ENCODE measurements around the gene ZPR1.

ZPR1 gene

DNA sequence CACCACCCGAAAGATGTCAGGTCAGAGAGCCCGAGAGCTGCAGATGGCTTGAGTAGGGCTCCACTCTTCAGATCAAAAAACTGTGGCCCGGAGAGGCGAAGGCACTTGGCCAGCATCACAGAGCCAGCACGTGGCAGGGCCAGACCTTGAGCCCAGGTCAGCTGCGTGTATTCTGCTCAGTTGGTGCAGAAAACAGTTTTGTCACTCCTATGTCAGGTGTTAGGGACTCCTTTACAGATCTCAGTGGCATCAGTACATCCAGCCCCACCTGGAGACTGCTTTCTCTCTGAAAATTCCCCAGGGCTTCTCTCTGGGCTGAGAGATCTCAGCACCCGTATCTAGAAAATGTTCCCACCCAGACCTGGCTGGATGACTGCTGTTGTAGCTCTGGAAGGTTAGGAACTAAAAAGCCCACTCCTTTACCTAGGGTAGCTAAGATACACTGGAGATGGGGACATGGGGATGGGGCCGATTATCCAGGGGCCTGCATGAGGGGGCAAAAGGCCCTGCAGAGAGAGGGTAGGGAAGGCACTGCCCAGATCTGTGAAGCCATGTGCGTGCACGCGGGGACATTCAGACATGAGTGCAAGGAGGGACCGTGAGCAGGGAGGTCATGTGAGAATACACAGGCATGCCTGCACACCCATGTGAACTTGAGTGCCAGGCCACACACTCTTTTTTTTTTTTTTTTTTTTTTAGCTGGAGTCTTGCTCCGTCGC, 46.2 kb upstream of the ZPR1 start:
- TF ChIP-seq, protein P1, sequence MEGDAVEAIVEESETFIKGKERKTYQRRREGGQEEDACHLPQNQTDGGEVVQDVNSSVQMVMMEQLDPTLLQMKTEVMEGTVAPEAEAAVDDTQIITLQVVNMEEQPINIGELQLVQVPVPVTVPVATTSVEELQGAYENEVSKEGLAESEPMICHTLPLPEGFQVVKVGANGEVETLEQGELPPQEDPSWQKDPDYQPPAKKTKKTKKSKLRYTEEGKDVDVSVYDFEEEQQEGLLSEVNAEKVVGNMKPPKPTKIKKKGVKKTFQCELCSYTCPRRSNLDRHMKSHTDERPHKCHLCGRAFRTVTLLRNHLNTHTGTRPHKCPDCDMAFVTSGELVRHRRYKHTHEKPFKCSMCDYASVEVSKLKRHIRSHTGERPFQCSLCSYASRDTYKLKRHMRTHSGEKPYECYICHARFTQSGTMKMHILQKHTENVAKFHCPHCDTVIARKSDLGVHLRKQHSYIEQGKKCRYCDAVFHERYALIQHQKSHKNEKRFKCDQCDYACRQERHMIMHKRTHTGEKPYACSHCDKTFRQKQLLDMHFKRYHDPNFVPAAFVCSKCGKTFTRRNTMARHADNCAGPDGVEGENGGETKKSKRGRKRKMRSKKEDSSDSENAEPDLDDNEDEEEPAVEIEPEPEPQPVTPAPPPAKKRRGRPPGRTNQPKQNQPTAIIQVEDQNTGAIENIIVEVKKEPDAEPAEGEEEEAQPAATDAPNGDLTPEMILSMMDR (IDR thresholded peaks at IDR 0.05; ENCODE audit: poor library complexity, severe bottlenecking) = no peak
- no peak for ATAC-seq (ENCODE audit: low read depth)
- Histone ChIP-seq H3K4me1 (ENCODE audit: insufficient read depth, poor library complexity, severe bottlenecking) (no peaks in the 10 kb centered on the region), H3K4me3 (ENCODE audit: severe bottlenecking) (no peak overlapping the region), H3K9me3 (ENCODE audit: severe bottlenecking) (no peaks in the 10 kb centered on the region), H3K27ac (ENCODE audit: poor library complexity, severe bottlenecking) (no peak overlapping the region), H3K36me3 (ENCODE audit: low read depth) (no peaks in the 10 kb centered on the region), H3K27me3 (ENCODE audit: insufficient read depth, poor library complexity, severe bottlenecking) (no peaks in the 10 kb centered on the region)
- DNase-seq (ENCODE audit: low spot score) = no peak

DNA sequence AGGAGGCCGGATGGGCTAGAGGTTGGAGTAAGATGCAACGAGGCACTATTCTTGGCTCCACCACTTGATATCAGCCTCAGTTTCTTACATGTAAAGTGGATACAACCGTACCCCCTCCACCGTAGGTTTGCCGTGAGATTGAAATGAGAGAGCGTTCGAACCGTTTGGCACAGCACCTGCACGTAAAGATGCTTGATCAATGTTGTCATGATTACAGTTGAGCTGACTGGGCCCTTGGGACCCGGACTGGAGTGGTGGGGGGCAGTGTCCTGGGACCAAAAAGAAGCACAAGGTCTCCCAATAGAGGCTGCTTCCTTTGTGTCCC, 45.6 kb upstream of the ZPR1 start:
- TF ChIP-seq, protein P1 (IDR thresholded peaks at IDR 0.05; ENCODE audit: poor library complexity, severe bottlenecking) = no peak
- ATAC-seq (ENCODE audit: low read depth) = no peak
- no peak overlapping the region for H3K27ac ChIP-seq (ENCODE audit: poor library complexity, severe bottlenecking)
- no peaks in the 10 kb centered on the region for H3K36me3 ChIP-seq (ENCODE audit: low read depth)
- no peak for DNase-seq (ENCODE audit: low spot score)
- no peaks in the 10 kb centered on the region for H3K27me3 ChIP-seq (ENCODE audit: insufficient read depth, poor library complexity, severe bottlenecking)
- H3K9me3 ChIP-seq (ENCODE audit: severe bottlenecking) = no peaks in the 10 kb centered on the region
- H3K4me3 ChIP-seq (ENCODE audit: severe bottlenecking) = no peak overlapping the region
- H3K4me1 ChIP-seq (ENCODE audit: insufficient read depth, poor library complexity, severe bottlenecking) = no peaks in the 10 kb centered on the region

DNA sequence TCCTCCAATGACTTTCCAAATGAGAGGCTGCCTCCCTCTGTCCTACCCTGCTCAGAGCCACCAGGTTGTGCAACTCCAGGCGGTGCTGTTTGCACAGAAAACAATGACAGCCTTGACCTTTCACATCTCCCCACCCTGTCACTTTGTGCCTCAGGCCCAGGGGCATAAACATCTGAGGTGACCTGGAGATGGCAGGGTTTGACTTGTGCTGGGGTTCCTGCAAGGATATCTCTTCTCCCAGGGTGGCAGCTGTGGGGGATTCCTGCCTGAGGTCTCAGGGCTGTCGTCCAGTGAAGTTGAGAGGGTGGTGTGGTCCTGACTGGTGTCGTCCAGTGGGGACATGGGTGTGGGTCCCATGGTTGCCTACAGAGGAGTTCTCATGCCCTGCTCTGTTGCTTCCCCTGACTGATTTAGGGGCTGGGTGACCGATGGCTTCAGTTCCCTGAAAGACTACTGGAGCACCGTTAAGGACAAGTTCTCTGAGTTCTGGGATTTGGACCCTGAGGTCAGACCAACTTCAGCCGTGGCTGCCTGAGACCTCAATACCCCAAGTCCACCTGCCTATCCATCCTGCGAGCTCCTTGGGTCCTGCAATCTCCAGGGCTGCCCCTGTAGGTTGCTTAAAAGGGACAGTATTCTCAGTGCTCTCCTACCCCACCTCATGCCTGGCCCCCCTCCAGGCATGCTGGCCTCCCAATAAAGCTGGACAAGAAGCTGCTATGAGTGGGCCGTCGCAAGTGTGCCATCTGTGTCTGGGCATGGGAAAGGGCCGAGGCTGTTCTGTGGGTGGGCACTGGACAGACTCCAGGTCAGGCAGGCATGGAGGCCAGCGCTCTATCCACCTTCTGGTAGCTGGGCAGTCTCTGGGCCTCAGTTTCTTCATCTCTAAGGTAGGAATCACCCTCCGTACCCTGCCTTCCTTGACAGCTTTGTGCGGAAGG, 44.8 kb upstream of the ZPR1 start:
- Histone ChIP-seq H3K36me3 (ENCODE audit: low read depth) (no peaks in the 10 kb centered on the region), H3K27ac (ENCODE audit: poor library complexity, severe bottlenecking) (no peak overlapping the region), H3K4me3 (ENCODE audit: severe bottlenecking) (no peak overlapping the region), H3K4me1 (ENCODE audit: insufficient read depth, poor library complexity, severe bottlenecking) (no peaks in the 10 kb centered on the region), H3K27me3 (ENCODE audit: insufficient read depth, poor library complexity, severe bottlenecking) (no peaks in the 10 kb centered on the region), H3K9me3 (ENCODE audit: severe bottlenecking) (no peaks in the 10 kb centered on the region)
- ATAC-seq (ENCODE audit: low read depth) = no peak
- TF ChIP-seq, protein P1 (IDR thresholded peaks at IDR 0.05; ENCODE audit: poor library complexity, severe bottlenecking) = no peak
- no peak for DNase-seq (ENCODE audit: low spot score)

DNA sequence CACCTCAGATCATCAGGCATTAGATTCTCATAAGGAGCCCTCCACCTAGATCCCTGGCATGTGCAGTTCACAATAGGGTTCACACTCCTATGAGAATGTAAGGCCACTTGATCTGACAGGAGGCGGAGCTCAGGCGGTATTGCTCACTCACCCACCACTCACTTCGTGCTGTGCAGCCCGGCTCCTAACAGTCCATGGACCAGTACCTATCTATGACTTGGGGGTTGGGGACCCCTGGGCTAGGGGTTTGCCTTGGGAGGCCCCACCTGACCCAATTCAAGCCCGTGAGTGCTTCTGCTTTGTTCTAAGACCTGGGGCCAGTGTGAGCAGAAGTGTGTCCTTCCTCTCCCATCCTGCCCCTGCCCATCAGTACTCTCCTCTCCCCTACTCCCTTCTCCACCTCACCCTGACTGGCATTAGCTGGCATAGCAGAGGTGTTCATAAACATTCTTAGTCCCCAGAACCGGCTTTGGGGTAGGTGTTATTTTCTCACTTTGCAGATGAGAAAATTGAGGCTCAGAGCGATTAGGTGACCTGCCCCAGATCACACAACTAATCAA, 44.0 kb upstream of the ZPR1 start:
- H3K27me3 ChIP-seq (ENCODE audit: insufficient read depth, poor library complexity, severe bottlenecking) = no peaks in the 10 kb centered on the region
- H3K4me3 ChIP-seq (ENCODE audit: severe bottlenecking) = no peak overlapping the region
- H3K4me1 ChIP-seq (ENCODE audit: insufficient read depth, poor library complexity, severe bottlenecking) = no peaks in the 10 kb centered on the region
- TF ChIP-seq, protein P1 (IDR thresholded peaks at IDR 0.05; ENCODE audit: poor library complexity, severe bottlenecking) = no peak
- ATAC-seq (ENCODE audit: low read depth) (no peak), DNase-seq (ENCODE audit: low spot score) (no peak)
- H3K9me3 ChIP-seq (ENCODE audit: severe bottlenecking) = no peaks in the 10 kb centered on the region
- no peak overlapping the region for H3K27ac ChIP-seq (ENCODE audit: poor library complexity, severe bottlenecking)
- no peaks in the 10 kb centered on the region for H3K36me3 ChIP-seq (ENCODE audit: low read depth)
